HG03432 (cell line): ENCODE measurements around the gene DAD1.
"Not testable (repeated sequence)": the region's sequence is repeated elsewhere in the genome, so short reads cannot be mapped to it uniquely, and the experiment has no call there.

ENCODE experiments used
- ATAC-seq: cut with Tn5 transposase; IDR thresholded peaks from one replicate; pipeline ENCODE4 v1.9.1; 2021; ENCODE audit warnings: mild to moderate bottlenecking, moderate library complexity; ENCODE audit not compliant: unreplicated experiment

DAD1 gene

GRCh38 chr14:22553861-22554497, 35.0 kb downstream of the DAD1 start:
- not testable (repeated sequence) for ATAC-seq

- ATAC-seq = no peak
Observed at GRCh38 chr14:22553445-22553844, 35.6 kb downstream of the DAD1 start.

- ATAC-seq = no peak
Observed at GRCh38 chr14:22552827-22553076, 36.3 kb downstream of the DAD1 start.

GRCh38 chr14:22552001-22552826, 36.8 kb downstream of the DAD1 start:
- ATAC-seq = no peak

- ATAC-seq = no peak
Observed at GRCh38 chr14:22551605-22551997, 37.4 kb downstream of the DAD1 start.

- peak; percentile 75 for ATAC-seq
Observed at GRCh38 chr14:22549981-22550673, 38.9 kb downstream of the DAD1 start.

- ATAC-seq = no peak
Observed at GRCh38 chr14:22549324-22549962, 39.6 kb downstream of the DAD1 start.

- no peak for ATAC-seq
Observed at GRCh38 chr14:22547948-22548750, 40.9 kb downstream of the DAD1 start.

GRCh38 chr14:22547313-22547947, 41.6 kb downstream of the DAD1 start:
- no peak for ATAC-seq

- no peak for ATAC-seq
Observed at GRCh38 chr14:22546722-22547071, 42.3 kb downstream of the DAD1 start.

GRCh38 chr14:22545842-22546721, 42.9 kb downstream of the DAD1 start:
- ATAC-seq = no peak

- no peak for ATAC-seq
Observed at GRCh38 chr14:22544881-22545420, 44.1 kb downstream of the DAD1 start.

- no peak for ATAC-seq
Observed at GRCh38 chr14:22544406-22544805, 44.6 kb downstream of the DAD1 start.

GRCh38 chr14:22543570-22544357, 45.3 kb downstream of the DAD1 start:
- ATAC-seq = not testable (repeated sequence)

GRCh38 chr14:22542360-22542759, 46.7 kb downstream of the DAD1 start:
- no peak for ATAC-seq

- ATAC-seq = no peak
Observed at GRCh38 chr14:22541721-22542120, 47.3 kb downstream of the DAD1 start.

- ATAC-seq = no peak
Observed at GRCh38 chr14:22540811-22541360, 48.1 kb downstream of the DAD1 start.

- no peak for ATAC-seq
Observed at GRCh38 chr14:22540293-22540692, 48.7 kb downstream of the DAD1 start.
